Measurements from ENCODE around the gene OAS1.
"Not testable (repeated sequence)": the region's sequence is repeated elsewhere in the genome, so short reads cannot be mapped to it uniquely, and the experiment has no call there.

The OAS1 gene

GRCh38 chr12:112900298-112901145 lies 6.2 kb upstream of the OAS1 start:
- no peak for DNase-seq

- no peak for DNase-seq
These were observed 5.5 kb upstream of the OAS1 start for GRCh38 chr12:112901271-112901670.

- no peak for DNase-seq
These were observed 2.2 kb upstream of the OAS1 start for GRCh38 chr12:112904571-112904970.

GRCh38 chr12:112905451-112906089 lies 1.2 kb upstream of the OAS1 start:
- no peak for DNase-seq

GRCh38 chr12:112907415-112908157 lies 824 bp downstream of the OAS1 start:
- DNase-seq, result no peak

- no peak for DNase-seq
These were observed 1.8 kb downstream of the OAS1 start for GRCh38 chr12:112908548-112908947.

GRCh38 chr12:112909693-112910092 lies 2.9 kb downstream of the OAS1 start:
- no peak for DNase-seq

GRCh38 chr12:112913038-112913688 lies 6.4 kb downstream of the OAS1 start:
- DNase-seq, result no peak

GRCh38 chr12:112913888-112914287 lies 7.1 kb downstream of the OAS1 start:
- DNase-seq, result not testable (repeated sequence)

- DNase-seq, result no peak
These were observed 9.5 kb downstream of the OAS1 start for GRCh38 chr12:112916270-112916669.

- DNase-seq, result no peak
These were observed 12.4 kb downstream of the OAS1 start for GRCh38 chr12:112919121-112919520.

- DNase-seq, result no peak
These were observed 18.2 kb downstream of the OAS1 start for GRCh38 chr12:112924986-112925385.

GRCh38 chr12:112926416-112927033 lies 19.8 kb downstream of the OAS1 start:
- not testable (repeated sequence) for DNase-seq

- no peak for DNase-seq
These were observed 20.7 kb downstream of the OAS1 start for GRCh38 chr12:112927475-112927874.

GRCh38 chr12:112927925-112928324 lies 21.2 kb downstream of the OAS1 start:
- no peak for DNase-seq

GRCh38 chr12:112928978-112929377 lies 22.2 kb downstream of the OAS1 start:
- no peak for DNase-seq

GRCh38 chr12:112929715-112930114 lies 23.0 kb downstream of the OAS1 start:
- no peak for DNase-seq

GRCh38 chr12:112930350-112930749 lies 23.6 kb downstream of the OAS1 start:
- DNase-seq, result no peak

GRCh38 chr12:112932485-112933128 lies 25.8 kb downstream of the OAS1 start:
- DNase-seq, result no peak

GRCh38 chr12:112933129-112933505 lies 26.4 kb downstream of the OAS1 start:
- DNase-seq, result no peak

- no peak for DNase-seq
These were observed 29.5 kb downstream of the OAS1 start for GRCh38 chr12:112936264-112936663.

GRCh38 chr12:112936927-112937326 lies 30.2 kb downstream of the OAS1 start:
- DNase-seq, result no peak

Data from NCI-H1417 treated with DMSO at 0.1 percent for 48 hours (cell line).